NCI-H2227 treated with DMSO at 0.1 percent for 48 hours (cell line): ENCODE measurements around the gene AKIP1.
A peak's percentile ranks its signal among the peaks of the same experiment; 100 is the strongest.
"Not testable (repeated sequence)": the region's sequence is repeated elsewhere in the genome, so short reads cannot be mapped to it uniquely, and the experiment has no call there.

ENCODE experiments used
- DNase-seq: peaks from one replicate; lab custom pipeline; 2025; lab: John Stamatoyannopoulos, UW

AKIP1 gene, protein sequence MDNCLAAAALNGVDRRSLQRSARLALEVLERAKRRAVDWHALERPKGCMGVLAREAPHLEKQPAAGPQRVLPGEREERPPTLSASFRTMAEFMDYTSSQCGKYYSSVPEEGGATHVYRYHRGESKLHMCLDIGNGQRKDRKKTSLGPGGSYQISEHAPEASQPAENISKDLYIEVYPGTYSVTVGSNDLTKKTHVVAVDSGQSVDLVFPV

DNA sequence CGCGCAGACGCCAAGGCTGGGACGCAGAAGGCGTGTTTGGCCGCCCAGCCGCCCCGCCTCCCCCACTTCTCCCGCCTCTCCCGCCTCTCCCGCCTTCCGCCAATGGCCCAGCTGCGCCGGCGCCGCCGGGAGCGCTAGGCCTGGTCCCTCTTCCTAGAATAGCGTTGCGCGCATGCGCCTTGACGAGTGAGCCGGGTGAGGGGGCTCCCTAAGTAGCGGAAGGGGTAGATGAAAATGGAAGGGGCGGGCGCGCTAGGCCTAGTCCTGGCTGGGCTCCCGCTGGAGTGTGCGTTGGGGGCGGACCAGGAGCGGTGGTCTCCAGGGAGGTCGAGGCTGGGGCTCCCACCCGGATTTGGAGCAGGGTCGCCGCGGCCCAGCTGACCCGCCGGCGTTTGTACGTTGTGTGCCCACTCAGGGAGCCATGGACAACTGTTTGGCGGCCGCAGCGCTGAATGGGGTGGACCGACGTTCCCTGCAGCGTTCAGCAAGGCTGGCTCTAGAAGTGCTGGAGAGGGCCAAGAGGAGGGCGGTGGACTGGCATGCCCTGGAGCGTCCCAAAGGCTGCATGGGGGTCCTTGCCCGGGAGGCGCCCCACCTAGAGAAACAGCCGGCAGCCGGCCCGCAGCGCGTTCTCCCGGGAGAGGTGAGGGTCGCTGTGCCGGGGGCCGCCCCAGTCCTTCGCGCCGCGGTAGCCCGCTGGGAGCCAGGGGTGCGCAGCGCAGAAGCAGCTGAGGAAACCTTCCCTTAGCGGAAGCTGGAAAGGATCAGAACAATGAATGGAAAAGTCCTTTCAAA is at the start of gene AKIP1:
Gene AKIP1, plus strand, starts transcription at position 161 of the 795 bp plus-strand sequence. Its CDS starts 261 bp downstream, at position 422.
- peak; percentile 98 for DNase-seq

DNA sequence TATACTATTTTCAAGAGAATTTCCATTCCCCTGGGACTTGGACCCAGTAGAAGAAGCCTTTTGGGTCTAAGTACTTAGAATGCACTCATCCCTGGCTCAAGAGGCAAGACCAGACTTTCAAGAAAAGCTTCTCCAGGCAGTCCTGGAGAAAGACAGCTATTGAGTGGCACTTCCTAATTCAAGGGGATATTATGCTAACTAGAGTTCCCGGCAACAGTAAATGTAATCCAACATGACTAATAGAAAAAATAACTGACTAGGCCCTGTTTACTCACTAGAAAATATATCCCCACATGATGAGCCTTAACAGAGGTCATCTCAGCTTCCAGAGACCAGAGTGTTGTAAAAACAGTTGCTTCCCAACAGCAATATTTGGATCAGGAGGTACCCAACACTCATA is 47.2 kb upstream of the AKIP1 start:
- no peak for DNase-seq

DNA sequence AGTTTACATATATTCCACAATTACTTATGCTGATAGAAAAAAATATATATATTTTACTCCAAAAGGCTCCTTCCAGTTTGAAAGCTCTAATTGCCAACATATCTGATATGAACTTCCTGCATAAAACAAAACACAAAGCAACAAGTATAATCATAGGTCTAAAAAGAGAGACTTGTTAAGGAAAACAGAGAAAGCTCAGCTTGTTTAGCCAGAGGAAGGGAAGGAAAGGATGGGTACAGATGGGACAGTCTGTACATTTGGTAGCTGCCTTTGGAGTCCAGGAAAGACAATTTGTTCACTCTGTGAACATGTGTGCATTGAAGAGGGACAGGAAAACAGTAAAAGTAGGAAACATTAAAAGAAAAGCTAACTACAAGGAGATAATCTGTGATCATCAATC is 45.7 kb upstream of the AKIP1 start:
- DNase-seq, result no peak

DNA sequence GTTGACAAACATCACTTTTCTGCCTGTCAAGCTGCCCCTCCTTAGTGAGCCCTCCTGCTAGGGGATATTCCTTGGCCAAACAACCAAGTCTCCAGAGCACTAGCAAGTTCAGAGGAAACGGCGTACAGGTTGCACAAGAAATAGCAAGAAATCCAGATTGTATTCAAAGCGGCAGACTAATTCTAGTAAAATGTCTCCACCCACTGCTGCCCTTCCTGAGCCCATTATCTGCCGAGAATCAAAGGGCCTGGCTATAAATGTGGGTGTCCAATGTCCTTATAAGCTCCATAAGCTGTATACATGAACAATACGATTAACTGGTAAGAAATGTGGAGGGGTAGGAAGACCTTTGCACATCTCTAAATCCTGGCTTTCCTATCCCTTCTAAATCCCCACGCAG is 44.0 kb upstream of the AKIP1 start:
- DNase-seq, result no peak

DNA sequence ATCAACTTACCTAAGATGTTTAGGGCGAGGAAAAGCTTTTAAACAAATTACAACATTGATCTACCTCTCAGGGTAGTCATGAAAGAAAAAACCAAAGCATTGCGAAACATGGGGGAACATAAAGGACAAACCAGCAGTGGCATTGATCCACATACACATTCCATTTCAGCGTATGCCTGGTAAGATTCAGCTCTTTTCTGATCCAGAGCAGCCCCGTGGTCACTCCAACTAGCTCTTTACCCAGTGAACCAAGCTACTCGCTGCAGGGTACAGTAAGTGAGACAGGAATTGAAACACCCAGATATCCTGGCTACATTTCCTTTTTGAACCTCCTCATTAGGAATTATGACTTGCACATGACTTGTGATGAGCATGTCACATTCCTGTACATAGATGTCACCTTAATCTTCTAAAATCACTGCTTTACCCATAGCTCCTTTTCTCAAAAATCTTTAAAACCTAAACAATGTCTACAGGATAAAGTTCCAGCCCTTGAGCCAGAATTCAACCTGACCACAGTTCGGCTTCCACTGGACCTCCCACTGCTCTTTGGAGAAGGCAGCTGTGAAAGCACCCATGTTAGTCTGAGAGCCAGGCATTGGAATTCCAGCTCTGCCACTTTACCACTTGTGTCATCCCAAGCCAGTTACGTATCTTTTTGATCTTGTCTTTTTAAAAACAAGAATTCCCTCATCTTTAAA is 42.9 kb upstream of the AKIP1 start:
- DNase-seq, result no peak

DNA sequence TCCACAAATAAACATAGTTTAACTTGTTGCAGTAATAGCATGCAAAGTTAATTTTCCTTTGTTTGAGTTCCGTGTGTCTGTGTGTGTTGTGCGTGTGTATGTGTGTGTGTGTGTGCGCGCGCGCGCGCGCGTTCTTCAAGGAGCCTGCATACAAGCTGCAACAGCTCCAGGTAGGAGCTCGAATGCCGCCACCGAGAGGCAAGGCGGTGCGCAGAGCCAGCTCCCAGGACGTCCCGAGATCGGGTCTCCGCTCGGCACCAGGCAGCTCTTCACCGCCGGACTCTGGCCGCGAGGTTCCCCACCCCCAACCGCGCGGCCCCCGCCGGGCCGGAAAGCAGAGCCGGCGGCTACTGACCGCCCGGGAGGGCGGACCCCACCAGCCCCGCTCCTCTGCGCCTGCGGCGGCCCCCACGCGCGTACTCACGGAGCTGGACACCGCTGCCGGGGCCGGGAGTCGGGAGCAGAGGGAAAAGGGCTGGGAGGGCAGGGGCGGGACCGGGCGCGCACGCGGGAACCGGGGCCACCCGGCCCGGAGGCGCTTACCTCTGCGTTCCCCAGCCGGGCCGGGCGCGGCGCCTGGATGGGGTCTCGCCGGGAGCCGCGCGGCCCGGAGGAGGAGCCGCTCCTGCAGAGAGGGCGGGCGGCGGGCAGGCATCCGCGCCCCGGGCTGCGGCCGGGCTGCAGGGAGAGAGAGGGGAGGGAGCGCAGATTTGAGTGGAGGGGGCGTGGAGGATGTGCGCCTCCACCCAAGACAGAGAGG is 40.4 kb upstream of the AKIP1 start:
- DNase-seq, result peak; percentile 83

DNA sequence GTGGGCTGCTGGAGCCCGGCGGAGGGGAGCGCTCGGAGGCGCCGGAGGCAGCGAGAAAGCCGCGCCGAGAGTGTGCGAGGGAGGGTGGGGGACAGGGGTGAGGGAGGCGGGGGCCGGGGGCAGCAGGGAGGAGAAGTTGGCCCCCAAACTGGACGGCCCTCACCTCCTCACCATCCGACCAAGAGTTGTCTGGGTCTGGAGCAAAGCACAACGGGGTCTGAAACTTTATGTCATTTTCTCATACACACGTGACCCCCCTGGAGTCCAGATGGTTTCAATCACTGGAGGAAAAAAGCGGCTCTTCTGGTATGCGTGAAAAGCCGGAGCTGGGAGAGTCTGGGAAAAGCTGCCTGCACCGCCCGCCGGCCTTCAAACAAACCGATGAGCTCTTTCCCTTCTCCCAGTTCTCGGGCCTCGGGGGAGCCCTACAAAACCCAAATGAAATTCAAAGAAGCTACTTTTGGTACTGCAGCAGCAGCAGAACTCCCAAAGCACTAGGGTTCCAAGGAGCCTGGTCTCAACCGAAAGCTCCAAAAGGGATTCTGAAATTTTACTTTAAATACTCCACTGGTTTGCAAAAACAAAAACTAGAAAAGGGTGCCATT is 39.7 kb upstream of the AKIP1 start:
- DNase-seq, result peak; percentile 90

DNA sequence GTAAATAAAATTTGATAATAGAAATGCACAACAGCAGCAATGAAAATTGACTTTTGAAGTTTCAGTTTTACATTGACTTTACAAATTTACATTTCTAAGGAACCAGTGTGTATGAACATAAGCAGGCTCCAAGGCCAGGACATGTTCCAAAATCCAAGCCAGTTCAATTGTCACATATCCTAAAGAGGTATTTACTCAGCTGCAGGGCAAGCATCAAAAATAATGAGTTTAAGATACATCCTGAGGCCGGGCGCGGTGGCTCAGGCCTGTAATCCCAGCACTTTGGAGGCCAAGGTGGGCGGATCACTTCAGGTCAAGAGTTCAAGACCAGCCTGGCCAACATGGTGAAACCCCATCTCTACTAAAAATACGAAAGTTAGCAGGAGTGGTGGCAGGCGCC is 39.0 kb upstream of the AKIP1 start:
- DNase-seq, result no peak

DNA sequence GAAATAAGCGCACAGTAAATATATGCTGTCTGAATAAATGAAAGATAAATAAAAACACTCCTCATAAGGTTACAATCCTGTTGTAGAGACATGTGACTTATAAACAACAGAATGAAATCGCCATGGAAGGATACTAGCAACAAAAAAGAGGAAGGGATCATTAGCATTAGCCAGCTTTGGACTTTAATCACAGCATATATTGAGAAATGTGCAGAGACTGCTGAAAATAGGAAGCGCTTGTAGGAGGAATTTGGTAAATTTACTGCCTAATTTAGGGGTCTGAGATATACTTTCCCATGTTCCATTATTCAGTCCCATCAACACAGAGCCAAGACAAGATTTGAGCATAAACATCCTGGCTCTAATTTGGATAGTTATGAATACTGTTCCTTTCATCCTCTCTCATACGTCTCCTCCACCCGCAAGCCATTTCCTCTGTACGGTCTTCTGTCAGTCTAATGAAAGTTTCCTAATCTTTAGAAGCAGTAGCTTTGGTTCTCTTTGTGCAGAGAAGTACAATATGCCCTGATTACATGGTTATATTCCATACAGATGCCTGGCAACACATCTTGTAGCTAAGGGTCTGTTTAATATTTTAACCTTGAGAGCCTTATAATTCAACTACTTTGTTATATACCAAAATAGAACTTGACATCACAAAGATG is 37.1 kb upstream of the AKIP1 start:
- no peak for DNase-seq

DNA sequence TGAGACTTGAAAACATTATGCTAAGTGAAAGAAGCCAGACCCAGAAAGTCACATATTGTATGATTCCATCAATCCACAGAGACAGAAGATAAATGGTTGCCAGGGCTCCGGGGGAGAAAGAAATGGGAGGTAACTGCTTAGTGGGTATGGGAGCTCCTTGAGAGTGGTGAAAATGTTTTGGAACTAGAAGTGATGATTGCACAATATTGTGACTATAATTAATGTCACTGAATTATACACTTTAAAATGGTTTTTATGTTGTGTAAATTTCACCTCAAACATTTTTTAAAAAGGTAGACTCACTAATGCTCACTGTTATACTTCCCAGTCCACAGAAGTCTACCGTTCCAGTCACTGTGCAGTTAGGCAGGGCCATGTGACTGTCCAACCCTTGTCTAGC is 32.2 kb upstream of the AKIP1 start:
- DNase-seq, result no peak

DNA sequence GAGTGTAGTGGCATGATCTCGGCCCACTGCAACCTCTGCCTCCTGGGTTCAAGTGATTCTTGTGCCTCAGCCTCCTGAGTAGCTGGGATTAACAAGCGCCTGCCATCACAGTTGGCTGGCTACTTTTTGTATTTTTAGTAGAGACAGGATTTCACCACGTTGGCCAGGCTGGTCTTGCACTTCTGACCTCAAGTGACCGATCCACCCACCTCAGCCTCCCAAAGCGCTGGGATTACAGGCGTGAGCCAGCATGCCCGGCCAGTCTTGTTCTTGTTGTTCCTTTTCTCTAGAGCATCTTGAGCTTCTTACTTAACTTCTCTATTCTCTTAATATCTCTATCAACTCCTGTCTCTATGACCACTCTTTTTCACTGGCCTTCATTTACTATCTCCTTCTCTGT is 29.4 kb upstream of the AKIP1 start:
- not testable (repeated sequence) for DNase-seq

DNA sequence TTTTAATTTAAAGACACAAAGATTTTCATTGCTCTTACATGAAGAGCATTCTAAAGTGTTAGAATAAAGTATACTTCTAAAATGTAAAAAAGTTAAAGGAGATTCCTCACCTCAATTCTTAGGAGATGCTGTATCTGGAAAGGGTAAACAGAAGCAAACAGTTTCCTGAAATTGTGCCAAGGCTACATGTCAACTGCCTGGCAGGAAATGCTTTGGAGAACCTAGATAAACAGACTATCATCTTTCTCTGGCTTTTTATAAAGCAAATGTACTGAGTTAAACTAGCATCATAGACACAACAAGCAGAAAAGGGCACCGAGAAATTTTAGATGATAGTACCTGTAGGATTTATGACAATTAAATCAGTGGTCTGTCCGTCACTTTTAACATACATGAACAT is 24.7 kb upstream of the AKIP1 start:
- DNase-seq, result no peak

DNA sequence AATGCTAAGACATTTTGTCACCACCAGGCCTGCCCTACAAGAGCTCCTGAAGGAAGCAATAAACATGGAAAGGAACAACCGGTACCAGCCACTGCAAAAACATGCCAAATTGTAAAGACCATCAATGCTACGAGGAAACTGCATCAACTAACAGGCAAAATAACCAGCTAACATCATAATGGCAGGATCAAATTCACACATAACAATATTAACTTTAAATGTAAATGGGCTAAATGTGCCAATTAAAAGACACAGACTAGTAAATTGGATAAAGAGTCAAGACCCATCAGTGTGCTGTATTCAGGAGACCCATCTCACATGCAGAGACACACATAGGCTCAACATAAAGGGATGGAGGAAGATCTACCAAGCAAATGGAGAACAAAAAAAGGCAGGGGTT is 19.8 kb upstream of the AKIP1 start:
- DNase-seq, result not testable (repeated sequence)

DNA sequence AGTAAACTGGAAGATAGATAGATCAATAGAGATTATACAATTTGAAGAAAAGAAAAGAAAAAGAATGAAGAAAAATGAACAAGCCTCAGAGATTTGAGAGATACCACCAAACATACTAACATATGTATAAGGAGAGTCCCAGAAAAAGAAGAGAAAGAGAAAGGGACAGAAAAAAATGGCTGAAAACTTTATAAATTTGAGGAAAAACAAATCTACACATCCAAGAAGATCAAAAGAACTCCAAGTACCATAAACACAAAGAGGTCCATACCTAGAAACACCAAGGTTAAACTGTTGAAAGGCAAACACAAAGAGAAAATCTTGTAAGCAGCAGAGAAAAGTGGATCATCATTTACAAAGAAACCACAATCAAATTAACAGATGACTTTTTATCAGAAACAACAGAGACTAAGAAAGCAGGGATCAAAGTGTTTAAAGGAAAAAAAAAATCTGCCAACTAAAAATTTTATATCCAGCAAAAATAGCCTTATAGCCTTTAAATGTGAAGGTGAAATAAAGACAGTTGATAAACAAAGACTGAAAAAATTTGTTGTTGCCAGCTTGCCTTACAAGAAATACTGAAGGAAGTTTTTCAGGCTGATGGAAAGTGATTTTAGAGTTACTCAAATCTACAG is 11.8 kb upstream of the AKIP1 start:
- no peak for DNase-seq

DNA sequence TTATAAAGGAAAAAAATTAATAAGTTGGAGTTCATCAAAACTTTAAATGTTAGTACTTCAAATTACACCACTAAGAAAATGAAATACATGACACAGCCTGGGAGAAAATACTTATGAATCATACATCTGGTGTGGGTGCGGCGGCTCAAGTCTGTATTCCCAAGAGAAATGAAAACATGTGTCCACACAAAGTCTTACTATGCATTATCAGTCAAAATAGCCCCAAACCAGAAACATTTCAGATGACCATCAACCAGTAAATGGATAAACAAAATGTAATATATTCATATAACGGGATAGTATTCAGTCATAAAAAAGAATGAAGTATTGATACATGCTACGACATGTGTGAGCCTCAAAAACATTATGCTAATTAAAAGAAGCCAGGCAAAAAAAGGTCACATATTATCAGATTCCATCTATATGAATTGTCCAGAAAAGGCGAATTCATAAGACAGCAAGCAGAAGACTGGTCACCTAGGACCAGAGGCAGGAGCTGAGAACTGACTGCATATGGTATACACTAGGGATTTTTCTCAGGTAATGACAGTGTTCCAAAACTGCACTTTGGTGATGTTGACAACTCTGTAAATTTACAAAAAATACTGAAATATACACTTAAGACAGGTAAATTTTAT is 5.3 kb upstream of the AKIP1 start:
- no peak for DNase-seq

DNA sequence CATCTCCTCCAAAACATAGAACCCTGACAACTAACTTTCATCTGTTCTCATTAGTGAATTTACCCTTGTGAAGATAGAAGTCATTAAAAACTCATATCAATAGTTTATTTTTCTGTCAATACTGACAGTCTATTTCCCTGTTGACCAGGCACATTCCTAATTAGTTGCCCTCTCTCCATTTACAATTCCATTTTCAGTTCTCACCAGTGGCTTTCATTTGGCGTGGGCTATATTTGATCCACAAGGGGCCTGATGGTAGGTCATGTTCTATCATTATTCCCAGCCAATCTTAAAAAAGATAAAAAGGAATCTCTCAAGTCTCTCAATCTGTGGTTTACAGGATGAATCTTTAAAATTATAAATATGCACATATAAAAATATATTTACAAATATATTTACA is 3.9 kb upstream of the AKIP1 start:
- no peak for DNase-seq

DNA sequence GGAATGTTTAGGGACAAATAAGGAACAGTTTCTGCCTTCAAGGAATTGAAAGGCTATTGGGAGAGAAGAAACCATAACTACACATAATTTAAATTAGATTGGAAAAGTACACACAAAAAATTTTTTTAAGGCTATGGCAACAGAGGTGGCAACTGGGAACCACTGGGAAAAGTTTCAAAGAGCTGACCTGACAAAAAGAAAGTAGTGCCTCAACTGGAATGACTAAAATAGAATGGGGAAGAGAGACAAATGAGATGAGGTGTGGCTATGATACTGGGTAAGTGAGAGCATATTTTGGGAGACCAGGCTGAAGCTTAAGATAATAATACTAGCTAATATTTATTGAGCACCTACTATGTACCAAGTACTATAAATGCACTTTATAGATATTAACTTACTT is 2.9 kb upstream of the AKIP1 start:
- no peak for DNase-seq

DNA sequence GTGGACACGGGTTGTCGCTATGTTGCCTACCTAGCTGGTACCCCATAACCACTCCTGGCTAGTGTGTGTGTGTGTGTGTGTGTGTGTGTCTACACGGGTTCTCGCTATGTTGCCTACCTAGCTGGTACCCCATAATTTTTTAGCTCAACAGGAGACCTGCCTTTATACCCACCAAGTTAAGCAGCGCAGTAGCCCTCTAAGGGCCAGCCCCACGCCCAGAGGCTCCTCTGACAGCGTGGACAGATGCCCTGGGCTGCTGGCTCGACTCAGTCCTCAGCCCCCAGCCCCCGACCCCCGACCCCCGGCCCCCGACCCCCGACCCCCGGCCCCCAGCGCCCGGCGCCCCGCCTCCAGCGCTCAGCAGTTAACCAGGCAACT is 351 bp upstream of the AKIP1 start:
- no peak for DNase-seq

DNA sequence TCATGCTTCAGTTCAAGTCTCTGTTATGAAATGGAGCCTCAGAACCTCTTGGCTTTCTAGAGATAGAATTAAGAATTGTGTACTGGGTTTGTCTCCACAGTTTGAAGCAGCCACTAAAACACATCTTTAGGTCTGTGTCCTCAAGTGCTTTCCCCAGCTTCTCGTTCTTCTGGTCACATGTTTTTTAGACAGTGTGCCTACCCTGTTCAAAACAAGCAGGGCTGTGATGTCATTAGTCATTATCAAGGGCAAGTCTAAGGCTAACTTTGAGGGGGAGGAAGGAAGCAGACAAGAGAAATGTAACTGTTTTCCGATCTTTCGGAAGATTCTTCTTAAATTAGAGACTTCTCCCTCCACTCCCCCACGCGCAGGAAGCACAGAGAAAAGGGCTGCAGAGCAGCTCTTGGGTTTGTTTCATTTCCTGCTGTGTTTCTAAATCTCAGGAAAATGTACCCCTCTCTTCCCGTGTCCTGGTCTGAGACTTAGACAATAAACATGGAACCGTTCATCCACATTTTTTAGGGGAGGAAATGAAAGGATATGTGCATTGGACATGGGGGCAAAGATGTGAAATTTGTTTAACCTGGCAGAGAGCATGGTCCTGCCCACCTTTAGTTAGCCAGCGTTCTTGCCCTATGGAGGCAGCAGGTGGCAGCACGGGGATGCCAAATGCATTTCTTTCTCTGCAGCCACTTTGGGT is 3.1 kb downstream of the AKIP1 start:
- peak; percentile 50 for DNase-seq

DNA sequence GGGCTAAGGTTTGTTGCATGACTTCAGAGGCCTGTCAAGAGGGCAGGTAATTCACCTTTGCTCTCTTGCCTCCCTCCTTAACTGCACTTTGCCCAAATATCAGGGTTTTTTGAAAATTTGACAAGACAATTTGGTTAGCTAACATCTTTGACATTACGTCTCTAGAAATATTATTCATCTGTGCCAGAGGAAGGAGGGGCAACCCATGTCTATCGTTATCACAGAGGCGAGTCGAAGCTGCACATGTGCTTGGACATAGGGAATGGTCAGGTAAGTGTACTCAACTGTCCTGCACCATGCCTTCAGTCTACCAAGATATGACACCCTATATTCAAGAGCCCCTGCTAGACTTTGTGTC is 3.7 kb downstream of the AKIP1 start:
- DNase-seq, result no peak
